H1 (cell line): ENCODE results near the gene COL4A3. TPM values are rescaled to one million over a fixed set of nuclear protein-coding genes. Genes with fewer than 3 reads are reported as not detected.

ENCODE experiments used
- CTCF ChIA-PET: fragments of 300-600 bp; sonication (Branson Sonifier 250); formaldehyde crosslinking; loops from one replicate; lab custom pipeline; 2021; ENCODE audit not compliant: partially characterized antibody; lab: Charles Lee
- POLR2A ChIA-PET: fragments of 300-600 bp; sonication (Branson Sonifier 250); formaldehyde crosslinking; loops from one replicate; lab custom pipeline; 2021; ENCODE audit warnings: inconsistent platforms; ENCODE audit not compliant: partially characterized antibody; lab: Charles Lee
- DNase-seq, 2 experiments: peaks; one replicate each; pipeline versions ENCODE4 v3.0.0 to v3.0.0-alpha.2; 2010 to 2022; ENCODE audit warnings: low spot score in 2 of 2, low read depth in 1 of 2, mixed read lengths in 1 of 2
- FAIRE-seq: peaks from 2 replicates; lab custom pipeline; 2011; peaks lifted over from hg19 to GRCh38; lab: Jason Lieb, UNC
- H2AFZ ChIP-seq: 2 replicates; pipeline ENCODE4 v1.8.1; 2012; ENCODE audit warnings: low read length, inconsistent platforms
- H2AK5ac ChIP-seq: 2 replicates; pipeline ENCODE4 v1.6.1; 2013; ENCODE audit warnings: low read depth, low read length
- H2BK120ac ChIP-seq: replicated peaks from 2 replicates; pipeline ENCODE3; 2013; ENCODE audit warnings: low read depth, low read length, inconsistent platforms
- H2BK12ac ChIP-seq: 2 replicates; pipeline ENCODE4 v1.6.1; 2013; ENCODE audit warnings: low read depth, low read length
- H2BK15ac ChIP-seq: 2 replicates; pipeline ENCODE4 v1.6.1; 2013; ENCODE audit warnings: low read length
- H2BK20ac ChIP-seq: 2 replicates; pipeline ENCODE4 v1.6.1; 2013; ENCODE audit warnings: low read length
- H2BK5ac ChIP-seq: 2 replicates; pipeline ENCODE4 v1.6.1; 2013; ENCODE audit warnings: low read depth, low read length
- H3K14ac ChIP-seq: 2 replicates; pipeline ENCODE4 v1.6.1; 2013; ENCODE audit warnings: inconsistent platforms; ENCODE audit not compliant: insufficient read length
- H3K18ac ChIP-seq: 2 replicates; pipeline ENCODE4 v1.6.1; 2013; ENCODE audit warnings: low read length; ENCODE audit errors: extremely low read depth
- H3K23ac ChIP-seq: 2 replicates; pipeline ENCODE4 v1.6.1; 2013; ENCODE audit warnings: inconsistent platforms; ENCODE audit not compliant: insufficient read length
- H3K23me2 ChIP-seq: 2 replicates; pipeline ENCODE4 v1.6.1; 2013; ENCODE audit warnings: low read depth, low read length
- H3K27ac ChIP-seq: 2 replicates; pipeline ENCODE4 v1.6.1; 2011; ENCODE audit warnings: low read depth, low read length, inconsistent platforms
- H3K27me3 ChIP-seq, 4 experiments: replicated peaks in 1 of 4; 1 replicate in 1 of 4; 2 replicates in 3 of 4; pipeline versions ENCODE4 v1.6.1 to v1.8.1; 2011 to 2013; ENCODE audit warnings: low read length in 3 of 4, mild to moderate bottlenecking in 3 of 4, inconsistent platforms in 2 of 4, mixed read lengths in 2 of 4, moderate library complexity in 1 of 4; ENCODE audit not compliant: control insufficient read depth in 3 of 4, insufficient read depth in 3 of 4; ENCODE audit errors: extremely low read depth in 1 of 4
- H3K36me3 ChIP-seq, 4 experiments: 2 replicates each; pipeline versions ENCODE4 v1.6.1 to v1.8.1; 2011 to 2013; ENCODE audit warnings: mild to moderate bottlenecking in 4 of 4, low read length in 3 of 4, moderate library complexity in 2 of 4, control low read depth in 1 of 4, inconsistent platforms in 1 of 4; ENCODE audit not compliant: insufficient read depth in 4 of 4, control insufficient read depth in 2 of 4
- H3K4ac ChIP-seq: replicated peaks from 2 replicates; pipeline ENCODE3; 2013; ENCODE audit warnings: low read length, low read depth, mixed read lengths, inconsistent platforms; ENCODE audit not compliant: insufficient read length
- H3K4me1 ChIP-seq, 4 experiments: replicated peaks in 1 of 4; 1 replicate in 1 of 4; 2 replicates in 3 of 4; pipeline versions ENCODE4 v1.6.1 to v1.8.1; 2011 to 2013; ENCODE audit warnings: low read length in 3 of 4, inconsistent platforms in 2 of 4, mixed read lengths in 1 of 4; ENCODE audit not compliant: insufficient read depth in 4 of 4, control insufficient read depth in 3 of 4
- H3K4me2 ChIP-seq, 2 experiments: 2 replicates each; pipeline versions ENCODE4 v1.6.1 to v1.8.1; 2011 to 2013; ENCODE audit warnings: low read depth in 2 of 2, low read length in 2 of 2, control low read depth in 1 of 2, inconsistent platforms in 1 of 2, mild to moderate bottlenecking in 1 of 2; ENCODE audit not compliant: insufficient read depth in 1 of 2
- H3K4me3 ChIP-seq, 4 experiments: fragments of 200-600, 300-600 bp in 1 of 4; sonication (generic), shearing (Covaris generic), sonication (Bioruptor Twin) in 1 of 4; 2 replicates each; pipeline versions ENCODE4 v1.5.1 to v1.8.1; 2011 to 2016; ENCODE audit warnings: low read length in 4 of 4, low read depth in 3 of 4, control low read depth in 2 of 4, inconsistent platforms in 2 of 4, mild to moderate bottlenecking in 2 of 4, mixed read lengths in 1 of 4, moderate library complexity in 1 of 4; ENCODE audit not compliant: insufficient read depth in 2 of 4; ENCODE audit errors: extremely low read depth in 1 of 4
- H3K56ac ChIP-seq: replicated peaks from 2 replicates; pipeline ENCODE3; 2013; ENCODE audit warnings: low read depth, mild to moderate bottlenecking, mixed read lengths, low read length, inconsistent platforms; ENCODE audit not compliant: insufficient read length
- H3K79me1 ChIP-seq: 2 replicates; pipeline ENCODE4 v1.6.1; 2013; ENCODE audit warnings: low read depth, low read length, control low read depth
- H3K79me2 ChIP-seq, 2 experiments: 2 replicates each; pipeline versions ENCODE4 v1.6.1 to v1.8.1; 2012 to 2013; ENCODE audit warnings: low read length in 2 of 2, mild to moderate bottlenecking in 2 of 2, inconsistent platforms in 1 of 2; ENCODE audit not compliant: insufficient read depth in 2 of 2, control insufficient read depth in 1 of 2
- H3K9ac ChIP-seq, 4 experiments: replicated peaks in 1 of 4; 1 replicate in 1 of 4; 2 replicates in 3 of 4; pipeline versions ENCODE4 v1.6.1 to v1.8.1; 2011 to 2013; ENCODE audit warnings: low read depth in 3 of 4, low read length in 3 of 4, control low read depth in 2 of 4, mild to moderate bottlenecking in 2 of 4, moderate library complexity in 2 of 4, inconsistent platforms in 1 of 4; ENCODE audit errors: extremely low read depth in 1 of 4
- H3K9me3 ChIP-seq, 2 experiments: 2 replicates each; pipeline versions ENCODE4 v1.6.1 to v1.8.1; 2012 to 2013; ENCODE audit warnings: mild to moderate bottlenecking in 2 of 2, moderate library complexity in 2 of 2, control low read depth in 1 of 2, inconsistent platforms in 1 of 2, low read depth in 1 of 2, low read length in 1 of 2, mixed read lengths in 1 of 2; ENCODE audit not compliant: insufficient read depth in 2 of 2
- H4K20me1 ChIP-seq, 2 experiments: replicated peaks in 1 of 2; 2 replicates each; pipeline versions ENCODE3 to v1.8.1; 2011 to 2013; ENCODE audit warnings: inconsistent platforms in 2 of 2, low read length in 2 of 2, mild to moderate bottlenecking in 1 of 2; ENCODE audit not compliant: insufficient read depth in 2 of 2, control insufficient read depth in 1 of 2
- H4K5ac ChIP-seq: 2 replicates; pipeline ENCODE4 v1.6.1; 2013; ENCODE audit warnings: low read length, low read depth, mixed read lengths, inconsistent platforms; ENCODE audit not compliant: insufficient read length
- H4K8ac ChIP-seq: 2 replicates; pipeline ENCODE4 v1.8.0; 2013; ENCODE audit warnings: mild to moderate bottlenecking, moderate library complexity, low read length, inconsistent platforms; ENCODE audit not compliant: insufficient read depth; ENCODE audit errors: extremely low read depth
- H4K91ac ChIP-seq: replicated peaks from 2 replicates; pipeline ENCODE3; 2013; ENCODE audit warnings: low read length, mixed read lengths, inconsistent platforms; ENCODE audit not compliant: insufficient read length
- ATF2 ChIP-seq: IDR thresholded peaks from 2 replicates; pipeline ENCODE4 v1.6.1; 2012; ENCODE audit warnings: low read length, inconsistent platforms
- ATF3 ChIP-seq: IDR thresholded peaks from 2 replicates; pipeline ENCODE4 v1.6.1; 2011; ENCODE audit warnings: low read depth, mild to moderate bottlenecking, low read length; ENCODE audit not compliant: insufficient read depth
- BCL11A ChIP-seq, 2 experiments: IDR thresholded peaks; one replicate each; pipeline ENCODE4 v1.6.1; 2011; ENCODE audit warnings: low read depth in 2 of 2, low read length in 2 of 2, mild to moderate bottlenecking in 2 of 2
- BRCA1 ChIP-seq: IDR thresholded peaks from 2 replicates; pipeline ENCODE4 v1.6.1; 2012; ENCODE audit warnings: low read depth, low read length, improper control_type of control experiment
- MAFK ChIP-seq: IDR thresholded peaks from 2 replicates; pipeline ENCODE4 v1.6.1; 2012; ENCODE audit warnings: low read depth, mild to moderate bottlenecking, improper control_type of control experiment, low read length
- POU5F1 ChIP-seq: IDR thresholded peaks from 2 replicates; pipeline ENCODE4 v1.6.1; 2011; ENCODE audit warnings: low read depth, mild to moderate bottlenecking, low read length, moderate library complexity
- RFX5 ChIP-seq: IDR thresholded peaks from 2 replicates; pipeline ENCODE4 v1.6.1; 2011; ENCODE audit warnings: low read depth, low read length, improper control_type of control experiment, borderline replicate concordance
- SUZ12 ChIP-seq: fragments of 200-600 bp; sonication (generic); IDR thresholded peaks from 2 replicates; pipeline ENCODE4 v1.6.1; 2012; ENCODE audit warnings: mild to moderate bottlenecking, inconsistent platforms, low read length, moderate library complexity, mixed read lengths
- TAF1 ChIP-seq: IDR thresholded peaks from 2 replicates; pipeline ENCODE4 v1.6.1; 2011; ENCODE audit warnings: mild to moderate bottlenecking, low read depth, low read length
- TAF7 ChIP-seq: optimal IDR thresholded peaks from 2 replicates; pipeline ENCODE3; 2011; ENCODE audit warnings: low read depth, mild to moderate bottlenecking, inconsistent platforms, low read length, moderate library complexity, borderline replicate concordance
- WGBS, 2 experiments: shearing (Covaris generic) in 1 of 2; methylation state at CpG; one replicate each; pipeline versions ENCODE4 v1.1.6 to v1.1.7; 2013 to 2015; ENCODE audit warnings: low lambda C conversion rate in 2 of 2, mixed read lengths in 2 of 2, inconsistent platforms in 1 of 2, low coverage in 1 of 2, missing lambda C conversion rate in 1 of 2; ENCODE audit not compliant: insufficient replicate concordance in 2 of 2, insufficient coverage in 1 of 2, insufficient read length in 1 of 2; ENCODE audit errors: extremely low coverage in 1 of 2, missing lambda C conversion rate in 1 of 2; 5-methylcytosine and 5-hydroxymethylcytosine counted together
- polyA plus RNA-seq, 7 experiments: library from polyadenylated mRNA; depleted of rRNA in 3 of 7; stranded (reverse) in 5 of 7; unstranded in 2 of 7; fragments of >200 nt in 5 of 7; fragments of 200-250 nt in 2 of 7; gene quantifications; 1 replicate in 5 of 7; 2 replicates in 1 of 7; 4 replicates in 1 of 7; pipeline versions ENCODE4 v1.2.1 to v1.2.3, GENCODE V29; 2011 to 2013; ENCODE audit warnings: missing spikeins in 2 of 7, mixed read lengths in 2 of 7
- total RNA-seq: library from RNA; stranded (reverse); fragmentation: NEBNext Ultra II Directional; extraction: Animal tissue kit (Norgen Biotek cat#: 25700); gene quantifications from 2 replicates; pipeline ENCODE4 v1.2.1, GENCODE V29; 2021

COL4A3 gene
- total and polyA plus RNA-seq, 2 of the 8 experiments (the other 6 are each of a cell fraction or from before 2014, with no cell fraction given), result 0.12 to 0.17 TPM

- Histone ChIP-seq H2BK15ac (no peak overlapping the region), H3K79me2 (no peaks in the 10 kb centered on the region), H4K20me1 (no peaks in the 10 kb centered on the region)
- WGBS, 2 experiments, result 88% methylated on average over 3 of the region's 3 CpGs; no CpG with 5 or more reads in 1 of the 2 experiments
- DNase-seq, result no peak
- no peak for TF ChIP-seq ATF3
- no peak for TF ChIP-seq TAF7
- no peak for TF ChIP-seq ATF2
- no peak for TF ChIP-seq BRCA1
- no peak for TF ChIP-seq TAF1
- no peak for TF ChIP-seq SUZ12
- TF ChIP-seq RFX5, result no peak
- no peak for TF ChIP-seq POU5F1
- TF ChIP-seq BCL11A (IDR thresholded peaks at IDR 0.05; ENCODE audit: low read depth in 2 of 2, low read length in 2 of 2), result no peak
- no peak for TF ChIP-seq MAFK
- TF ChIP-seq, all 59 proteins: peak for 0
- no peak for FAIRE-seq
- Histone ChIP-seq H3K27ac (no peak overlapping the region), H3K18ac (no peak overlapping the region), H2BK20ac (no peak overlapping the region), H3K79me1 (no peaks in the 10 kb centered on the region), H3K27me3 (no peaks in the 10 kb centered on the region), H4K5ac (no peak overlapping the region), H2BK12ac (no peak overlapping the region), H3K56ac (no peak overlapping the region), H3K4me1 (no peaks in the 10 kb centered on the region), H4K91ac (no peak overlapping the region), H3K4ac (no peak overlapping the region), H3K9ac (no peak overlapping the region), H2BK5ac (no peak overlapping the region), H2AK5ac (no peak overlapping the region), H3K4me2 (no peak overlapping the region), H2BK120ac (no peak overlapping the region), H3K23me2 (no peaks in the 10 kb centered on the region; the same call in 1 of the 2 replicates), H3K9me3 (peaks cover 3 to 9% of the 10 kb centered on the region in 2 experiments; a peak in 2 of 4 replicates), H2AFZ (no peak overlapping the region), H3K4me3 (no peak overlapping the region), H3K23ac (no peak overlapping the region), H4K8ac (no peak overlapping the region), H3K14ac (no peak overlapping the region), H3K36me3 (no peaks in the 10 kb centered on the region)
- POLR2A ChIA-PET, result no interaction called here
- CTCF ChIA-PET, result interaction anchor here (0.8 kb wide), 1 partner anchor 92 kb away, joined by 4 read pairs; no protein-coding TSS in a partner anchor
Observed at GRCh38 chr2:227147023-227147422, 17.4 kb upstream of the COL4A3 start.
